Neural cell (in vitro differentiated cells): ENCODE data around the gene FGD3.

Source experiments
- CTCF ChIP-seq: fragments of 450-650 bp; IDR thresholded peaks from 2 replicates; pipeline ENCODE4 v1.5.1; 2014; ENCODE audit warnings: antibody characterized with exemption, mild to moderate bottlenecking, moderate library complexity; ENCODE audit not compliant: poor library complexity, severe bottlenecking
- EZH2 ChIP-seq: fragments of 200-600, 300-800 bp; shearing (Covaris generic), sonication (generic); IDR thresholded peaks from 2 replicates; pipeline ENCODE4 v1.6.1; 2014; ENCODE audit warnings: antibody characterized with exemption, low read length, borderline replicate concordance, mild to moderate bottlenecking; ENCODE audit not compliant: insufficient read depth, poor library complexity, severe bottlenecking
- SMC3 ChIP-seq: fragments of 450-650 bp; conservative IDR thresholded peaks from 2 replicates; pipeline ENCODE4 v1.6.1; 2014; ENCODE audit warnings: antibody characterized with exemption, mild to moderate bottlenecking, moderate library complexity; ENCODE audit not compliant: poor library complexity

- TF ChIP-seq CTCF (no peak), SMC3 (no peak), EZH2 (no peak)
These were observed 137.2 kb downstream of the FGD3 start for GRCh38 chr9:93084471-93084881.
